ENCODE data around the gene SOD2. TPM values are rescaled to one million over a fixed set of nuclear protein-coding genes. Genes with fewer than 3 reads are reported as not detected.

SOD2 gene
- total and polyA plus RNA-seq, 9 of the 15 experiments (the other 6 are each of a cell fraction or from before 2014, with no cell fraction given), result 39.8 to 140 (median 95.8) TPM

GRCh38 chr6:159691133-159691962, 1.7 kb downstream of the SOD2 start (continued):
- TF ChIP-seq ZNF609 (CRISPR knock-in tag; IDR thresholded peaks at IDR 0.05; ENCODE audit: borderline replicate concordance) (no peak), ZNF79 (CRISPR knock-in tag; IDR thresholded peaks at IDR 0.05; ENCODE audit: low read depth) (no peak), ZNF217 (CRISPR knock-in tag; IDR thresholded peaks at IDR 0.05) (no peak), PBX2 (CRISPR knock-in tag; IDR thresholded peaks at IDR 0.05; ENCODE audit: low read depth) (no peak), PBX2 (tag; conservative IDR thresholded peaks at IDR 0.05; ENCODE audit: low read depth) (peak; percentile 38), NCOA6 (IDR thresholded peaks at IDR 0.05) (no peak), ASH1L (IDR thresholded peaks at IDR 0.05; ENCODE audit: borderline replicate concordance, low read depth, partially characterized antibody) (peak; percentile 41), TBL1XR1 (IDR thresholded peaks at IDR 0.05; ENCODE audit: low read length in 2 of 2) (0 out of 4 replicates have a peak, but pooled peaks of 1 of the 2 experiments have one; percentile 43)
